NCI-H1436 (cell line): ENCODE data around the gene SEMA6A.

Source experiments
- DNase-seq: peaks from one replicate; lab custom pipeline; 2025; lab: John Stamatoyannopoulos, UW

SEMA6A gene

DNA sequence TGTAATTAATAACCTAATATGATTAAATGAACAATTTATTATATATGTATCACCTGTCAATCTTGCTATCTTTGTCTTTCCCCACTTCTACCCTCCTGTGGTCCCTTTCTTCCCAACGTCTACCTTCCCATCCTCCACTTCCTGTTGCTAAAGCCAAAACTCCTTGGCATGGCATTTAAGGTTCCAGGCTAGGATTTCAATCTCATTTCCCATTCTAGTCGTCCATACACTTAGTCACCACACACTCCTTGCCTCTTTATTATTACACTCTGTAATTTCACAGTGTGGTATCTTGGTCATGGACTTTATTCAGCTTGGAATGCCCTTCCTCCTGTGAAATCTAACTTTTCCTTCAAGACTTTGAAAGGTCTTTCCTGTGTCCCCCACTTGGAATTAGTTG is 115.3 kb downstream of the SEMA6A start:
- DNase-seq = no peak

DNA sequence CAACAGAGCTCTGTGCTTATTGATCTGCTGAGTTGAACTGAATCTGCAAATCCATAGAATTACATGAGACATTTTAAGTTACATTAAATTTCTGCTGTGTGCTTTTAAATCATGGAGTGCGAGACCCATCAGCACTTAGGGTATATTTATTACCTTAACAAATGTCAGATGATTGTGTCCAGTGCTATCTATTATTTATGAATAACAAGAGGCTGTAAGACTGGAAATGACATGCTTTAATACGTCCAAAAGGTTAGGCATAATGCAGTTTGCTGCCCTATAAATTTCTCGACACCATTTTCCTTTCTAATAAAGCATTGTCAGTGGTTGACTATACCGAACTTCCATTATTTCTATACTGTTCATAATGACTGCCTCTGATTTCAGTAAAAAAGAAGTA is 117.6 kb downstream of the SEMA6A start:
- DNase-seq = no peak

DNA sequence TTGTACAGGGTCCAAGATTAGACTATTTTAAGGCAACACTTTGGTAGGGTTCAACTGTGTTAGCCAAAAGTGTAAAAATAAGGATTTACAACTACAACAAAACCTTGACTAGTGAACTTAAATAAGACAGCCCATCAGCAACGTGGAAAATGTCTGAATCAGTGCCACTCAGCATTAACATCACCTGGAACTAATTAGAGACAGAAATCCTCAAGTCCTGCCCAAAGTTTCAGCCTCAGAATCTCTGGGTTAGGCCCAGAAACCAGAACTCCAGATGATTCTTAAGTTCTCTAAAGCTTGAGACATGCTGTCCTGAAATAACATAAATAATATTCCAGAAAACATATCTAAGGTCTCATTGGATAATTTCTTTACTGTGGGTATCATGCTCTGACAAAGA is 118.6 kb downstream of the SEMA6A start:
- no peak for DNase-seq

DNA sequence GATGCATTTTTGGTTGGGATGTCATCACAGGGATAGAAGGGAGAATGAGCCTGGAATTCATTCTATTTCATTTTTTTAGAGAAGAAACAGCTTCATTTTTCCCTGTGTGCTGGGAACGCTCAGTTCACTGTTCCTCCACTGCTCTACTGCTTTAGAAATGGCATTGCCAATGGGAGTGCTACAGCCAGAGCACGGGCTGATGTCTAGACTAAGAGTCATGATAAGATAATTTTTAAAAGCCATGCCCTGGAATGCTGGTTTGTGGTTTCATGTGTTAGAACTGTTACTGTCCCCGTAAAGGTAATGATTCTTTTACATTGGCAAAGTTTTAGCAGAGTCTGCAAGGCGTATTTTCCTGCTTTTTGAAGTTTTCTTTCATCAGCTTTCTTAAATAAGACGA is 119.6 kb downstream of the SEMA6A start:
- DNase-seq = no peak

DNA sequence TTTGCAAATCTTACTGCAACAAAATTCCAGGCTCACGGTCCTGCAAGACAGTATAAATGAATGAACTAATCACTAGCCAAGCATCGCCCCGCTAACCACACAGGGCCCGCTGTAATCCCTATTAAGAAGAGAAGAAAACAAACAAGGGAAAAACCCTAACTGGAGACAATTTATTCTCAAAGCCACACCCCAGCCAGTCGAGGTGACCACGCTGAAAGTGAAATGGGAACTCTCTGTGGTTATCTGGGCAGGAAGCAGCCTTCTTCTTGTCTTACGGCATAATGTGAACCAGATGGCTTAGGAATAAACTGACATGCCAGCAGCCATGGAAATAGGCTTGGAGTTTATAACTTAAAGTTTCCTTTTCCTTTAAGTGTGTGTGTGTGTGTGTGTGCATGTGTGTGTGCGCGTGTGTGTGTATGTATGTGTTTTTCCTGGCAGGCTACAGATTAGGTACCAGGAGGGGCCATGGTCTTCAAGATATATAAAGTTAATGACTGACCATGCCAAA is 120.2 kb downstream of the SEMA6A start:
- DNase-seq = no peak

DNA sequence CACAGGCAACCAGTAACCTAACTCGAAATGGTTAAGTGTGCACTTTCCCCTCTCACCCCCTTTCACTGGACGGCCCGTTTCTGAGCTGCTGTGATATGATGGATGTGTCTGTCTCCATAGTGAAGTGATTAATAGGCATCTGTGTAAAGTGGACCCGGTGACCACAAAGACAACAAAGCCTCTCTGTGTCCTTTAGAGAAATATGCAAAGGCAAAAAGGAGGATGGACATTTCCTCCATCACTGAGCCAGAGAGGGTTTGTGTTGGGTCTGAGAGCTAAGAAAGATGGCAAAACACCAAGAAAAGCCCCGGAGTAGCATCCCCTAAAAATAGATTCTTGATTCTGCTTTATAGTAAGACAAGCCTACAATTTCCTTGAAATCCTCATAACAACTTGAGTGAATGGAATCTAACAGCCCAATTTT is 120.6 kb downstream of the SEMA6A start:
- no peak for DNase-seq

DNA sequence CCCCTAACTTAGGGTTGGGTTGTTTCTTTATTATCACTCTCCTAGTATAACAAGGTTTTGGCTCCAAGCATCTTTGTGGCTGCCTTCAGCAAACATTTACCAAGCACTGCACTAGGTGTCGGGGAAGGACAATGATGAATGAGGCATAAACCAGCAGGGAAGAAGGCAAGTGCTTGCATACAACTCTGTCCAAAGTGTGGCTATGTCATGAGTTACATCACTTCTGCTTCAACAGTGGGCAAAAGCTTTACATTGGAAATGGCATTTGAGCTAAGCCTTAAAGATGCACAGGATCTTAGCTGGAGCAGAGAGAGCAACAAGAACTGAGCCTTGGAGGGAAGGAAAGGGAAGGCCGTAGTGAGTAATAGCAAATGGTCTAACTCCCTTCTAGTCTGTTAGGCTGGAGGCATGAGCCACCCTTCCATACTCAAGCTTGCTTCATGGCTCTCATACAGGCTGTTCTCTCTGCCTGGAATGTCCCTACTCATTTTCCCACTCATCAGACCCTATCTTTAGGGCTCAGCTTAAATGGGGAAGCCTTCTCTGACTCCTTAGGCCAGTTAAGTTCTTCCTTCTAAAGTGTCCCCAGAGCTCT is 121.8 kb downstream of the SEMA6A start:
- DNase-seq = no peak

DNA sequence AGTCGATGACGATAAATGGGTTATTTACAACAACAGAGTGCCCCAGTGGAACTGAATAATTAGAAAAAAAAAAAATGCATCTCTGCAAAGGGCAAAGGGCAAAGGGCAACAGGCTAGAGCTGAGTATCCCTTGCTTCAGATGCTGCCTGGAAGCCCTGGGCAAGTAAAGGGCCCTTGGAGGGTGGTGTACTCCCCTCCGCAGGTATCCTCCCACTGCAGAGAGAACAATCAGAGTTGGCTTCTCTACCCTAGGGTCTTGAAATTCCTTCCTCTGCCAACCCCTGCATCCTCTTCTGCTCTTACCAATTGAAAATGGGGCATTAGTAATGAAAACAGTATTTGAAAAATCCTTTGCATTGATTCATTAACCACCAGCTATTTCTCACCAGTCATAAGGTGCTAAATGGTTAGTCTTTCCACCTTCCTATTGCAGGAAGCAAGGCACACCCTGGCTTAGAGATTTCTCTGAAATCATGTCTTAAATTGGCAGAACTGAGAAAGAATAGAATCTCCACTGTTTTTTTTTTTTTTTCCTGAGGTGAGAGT is 122.6 kb downstream of the SEMA6A start:
- DNase-seq = no peak

DNA sequence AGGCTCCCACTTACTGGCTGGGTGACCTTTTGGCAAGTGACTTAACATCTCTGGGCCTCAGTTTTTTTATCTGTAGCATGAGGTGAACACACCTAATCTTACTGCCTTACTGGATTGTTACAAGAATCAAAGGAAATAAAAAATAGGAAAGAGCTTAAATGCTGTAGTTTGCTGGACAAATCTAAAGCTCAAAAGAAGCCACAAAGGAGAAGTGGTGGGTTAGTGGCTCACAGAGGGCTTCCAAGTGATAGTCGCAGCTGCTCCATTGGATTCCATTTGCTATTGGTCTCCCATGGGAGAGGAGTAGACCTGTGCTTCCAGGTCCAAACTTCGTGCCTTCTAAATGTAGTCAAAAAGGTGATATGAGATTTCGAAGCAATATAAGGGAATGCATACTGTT is 123.6 kb downstream of the SEMA6A start:
- DNase-seq = no peak

DNA sequence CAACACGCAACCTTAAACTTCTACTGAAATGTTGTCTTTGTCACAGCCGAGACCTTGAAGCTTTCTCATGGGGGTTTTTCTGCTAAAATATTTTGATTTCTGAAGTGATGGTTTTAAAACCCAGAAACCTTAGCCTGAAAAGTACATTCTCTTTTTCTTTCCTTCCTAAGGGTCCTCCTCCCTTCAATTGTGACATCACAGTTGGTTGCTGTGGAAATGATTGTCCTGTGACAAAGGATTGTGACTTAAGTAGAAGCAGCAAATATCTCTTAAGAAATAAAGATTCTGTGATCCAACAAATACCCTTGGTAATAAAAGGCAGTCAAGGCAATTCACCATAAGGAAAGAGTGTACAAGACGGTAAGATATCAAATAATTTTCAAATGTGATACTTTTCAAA is 125.2 kb downstream of the SEMA6A start:
- no peak for DNase-seq

DNA sequence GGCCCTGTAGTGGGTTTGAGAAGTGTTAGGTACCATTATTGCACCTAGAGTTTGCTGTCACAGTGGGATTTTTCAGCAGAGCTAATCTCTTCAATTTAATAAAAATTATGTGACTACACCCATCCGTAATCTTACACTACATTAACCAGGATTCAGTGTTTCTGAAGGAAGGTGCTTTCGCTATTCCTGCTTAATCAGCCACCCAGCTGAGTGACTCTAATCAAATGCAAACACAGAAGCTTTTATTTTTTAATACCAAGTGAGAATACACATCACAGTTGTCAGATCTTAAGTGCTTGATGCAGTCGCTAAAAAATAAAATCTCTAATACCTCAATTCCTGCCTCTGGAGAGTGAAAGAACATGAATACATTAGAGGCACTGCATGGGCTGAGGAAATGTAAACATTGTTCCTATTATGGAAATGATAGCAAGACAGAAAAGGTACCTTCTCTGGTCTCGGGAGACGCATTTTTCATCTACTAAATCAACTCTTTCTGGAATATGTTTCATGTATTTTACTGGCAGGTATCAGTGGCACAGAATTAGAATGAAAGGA is 125.7 kb downstream of the SEMA6A start:
- no peak for DNase-seq

DNA sequence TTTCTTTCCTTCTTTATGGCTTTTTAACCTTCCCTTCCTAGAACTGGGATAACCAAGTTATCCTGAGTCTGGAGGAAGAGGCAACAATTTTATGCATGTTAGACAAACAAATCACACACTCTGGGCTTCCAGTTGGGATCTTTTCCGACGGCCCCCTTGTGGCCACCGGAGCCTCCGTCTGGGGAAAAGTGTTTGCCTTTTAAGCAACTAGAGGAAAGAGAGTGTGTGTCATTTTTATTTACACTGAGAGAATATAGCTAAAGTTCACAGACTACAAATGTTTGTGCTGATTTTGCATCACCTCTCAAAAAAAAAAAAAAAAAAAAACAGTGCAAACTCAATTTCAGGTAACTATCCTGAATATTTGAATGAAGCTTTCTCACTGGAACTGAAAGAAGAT is 126.2 kb downstream of the SEMA6A start:
- DNase-seq = no peak

DNA sequence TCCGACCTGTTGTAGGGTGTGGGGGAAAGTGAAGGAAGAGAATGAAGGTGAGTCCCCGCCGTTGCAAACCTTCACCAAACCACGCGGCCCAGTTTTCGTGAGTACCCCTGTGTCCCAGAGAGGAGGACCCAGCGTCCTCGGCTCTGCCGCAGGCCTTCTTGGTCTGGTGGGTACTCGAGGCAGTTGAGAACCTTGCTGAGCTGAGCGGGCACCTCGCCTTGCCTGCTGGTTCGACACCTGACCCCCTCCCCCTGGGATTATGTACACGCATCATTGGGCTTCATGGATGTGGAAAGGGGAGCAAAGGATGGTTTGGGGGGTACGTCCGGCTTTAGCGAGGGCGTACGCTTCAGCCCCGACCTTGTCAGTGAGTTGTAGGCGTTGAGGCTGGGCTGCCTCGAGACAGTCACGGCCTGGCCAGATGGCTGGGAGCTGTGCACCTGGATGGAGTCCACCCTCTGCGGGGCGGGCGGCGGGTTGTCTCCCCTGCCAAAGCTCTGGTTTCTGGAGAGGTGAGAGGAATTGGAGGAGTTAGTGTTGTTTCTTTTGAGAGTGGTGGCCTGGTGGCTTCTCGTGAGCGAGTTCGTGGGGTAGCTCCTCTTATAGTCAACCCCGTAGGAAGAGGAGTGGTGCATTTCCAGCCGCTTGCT is 128.1 kb downstream of the SEMA6A start:
- no peak for DNase-seq

DNA sequence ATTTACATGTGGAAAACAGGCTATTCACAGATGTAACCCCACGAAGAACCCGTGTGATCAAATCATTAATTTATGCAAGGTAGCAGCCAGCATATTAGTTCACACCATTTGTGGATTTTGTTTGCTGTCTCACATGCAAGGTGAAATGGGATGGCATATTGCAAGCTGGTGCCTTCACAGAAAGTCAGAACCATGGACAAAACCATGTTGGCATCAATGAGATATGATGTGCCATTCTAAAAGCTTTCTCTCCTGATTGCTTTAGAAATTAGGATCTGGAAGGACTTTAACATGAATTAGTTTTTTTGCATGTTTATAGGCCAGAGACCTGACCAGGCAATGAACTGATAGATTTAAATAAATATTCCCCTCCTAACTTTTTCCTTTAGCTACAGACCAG is 129.3 kb downstream of the SEMA6A start:
- no peak for DNase-seq

DNA sequence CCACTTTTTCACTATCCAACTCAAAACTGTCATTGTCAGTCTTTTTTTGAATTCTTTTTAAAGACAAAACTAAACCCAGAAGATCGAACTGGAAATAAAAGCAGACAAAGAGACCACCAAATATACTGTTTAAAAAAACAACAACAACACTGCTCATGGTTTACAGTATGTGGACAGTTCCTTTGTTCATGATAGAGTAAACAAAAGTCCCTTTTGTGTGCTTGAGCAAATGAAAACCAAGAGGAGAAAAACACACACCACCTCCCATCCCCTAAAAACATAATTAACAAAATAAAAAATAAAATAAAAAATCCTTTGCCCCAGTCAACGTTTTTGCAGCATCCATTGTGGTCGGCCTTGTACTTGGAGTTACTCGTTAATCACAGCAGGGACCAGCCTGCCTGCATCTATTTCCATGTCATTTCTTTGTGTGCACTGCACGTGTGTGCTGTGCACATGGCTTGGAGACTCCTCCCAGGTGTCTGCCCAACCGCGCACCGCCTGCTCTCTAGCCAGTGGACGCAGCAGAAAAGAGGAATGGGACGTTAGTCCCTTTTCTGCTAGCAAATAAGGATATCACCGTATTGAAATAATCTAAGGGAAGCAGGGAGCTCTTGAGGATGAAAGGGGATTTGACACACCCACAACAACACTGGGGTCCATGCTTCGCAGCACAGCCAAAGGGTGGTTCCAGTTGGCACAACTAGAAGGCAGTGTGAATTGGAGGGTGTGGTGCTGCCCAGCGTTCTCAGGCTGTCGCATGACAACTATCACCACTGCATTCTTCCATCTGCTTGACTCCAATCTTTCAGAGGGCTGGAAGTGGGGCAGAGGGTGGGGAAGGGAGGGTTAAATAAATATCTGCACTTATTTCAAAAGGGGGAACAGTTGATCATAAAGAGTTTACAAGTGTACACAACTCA is 130.0 kb downstream of the SEMA6A start:
- DNase-seq = no peak

DNA sequence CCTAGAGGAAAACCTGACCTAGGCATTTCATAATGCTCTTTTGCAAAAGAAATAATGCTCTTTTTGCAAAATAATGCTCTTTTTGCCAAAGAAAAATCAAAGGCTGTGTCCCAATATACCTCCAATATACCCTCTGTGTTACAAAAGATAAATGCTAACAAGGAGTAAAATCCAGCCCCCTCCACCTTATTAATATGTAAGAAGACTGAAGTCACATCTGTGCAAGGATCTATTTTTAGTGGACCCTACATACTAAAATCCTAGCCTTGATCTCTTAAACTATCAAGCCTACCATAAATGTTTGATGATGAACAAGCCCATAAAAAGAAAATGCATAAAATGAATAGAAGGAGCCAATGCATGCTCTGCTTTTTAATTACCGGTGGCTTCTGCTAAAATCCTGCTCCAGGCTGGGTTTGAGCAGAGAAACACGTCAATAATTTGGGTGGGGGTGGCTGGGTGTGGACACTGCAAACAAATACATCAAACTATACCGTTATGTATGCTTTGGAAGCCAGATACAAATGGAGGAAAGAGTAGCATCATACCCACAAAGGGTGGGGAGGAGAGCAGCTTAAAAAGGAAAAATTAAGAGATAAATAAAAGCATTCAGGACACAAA is 131.6 kb downstream of the SEMA6A start:
- no peak for DNase-seq

DNA sequence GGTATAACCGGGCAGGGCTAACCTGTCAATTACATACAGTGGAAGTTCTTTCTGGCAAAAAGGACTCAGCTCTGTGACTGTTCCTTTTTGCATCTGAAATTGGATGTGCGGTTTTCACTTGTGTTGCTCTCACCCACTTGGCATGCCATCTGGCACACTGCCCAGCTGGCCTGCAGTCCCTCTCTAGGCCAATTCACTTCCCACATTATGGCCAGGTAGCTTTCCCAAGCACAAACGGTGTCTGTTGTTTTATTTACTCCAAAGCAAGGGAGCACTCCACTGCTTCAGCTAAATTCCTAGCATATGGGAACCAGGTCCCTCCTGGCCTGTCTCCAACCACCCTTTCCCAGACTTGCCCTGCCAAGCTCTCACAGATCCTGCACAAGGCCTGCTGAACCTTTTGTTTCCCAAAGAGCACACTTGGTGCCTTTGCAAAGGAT is 132.5 kb downstream of the SEMA6A start:
- no peak for DNase-seq

DNA sequence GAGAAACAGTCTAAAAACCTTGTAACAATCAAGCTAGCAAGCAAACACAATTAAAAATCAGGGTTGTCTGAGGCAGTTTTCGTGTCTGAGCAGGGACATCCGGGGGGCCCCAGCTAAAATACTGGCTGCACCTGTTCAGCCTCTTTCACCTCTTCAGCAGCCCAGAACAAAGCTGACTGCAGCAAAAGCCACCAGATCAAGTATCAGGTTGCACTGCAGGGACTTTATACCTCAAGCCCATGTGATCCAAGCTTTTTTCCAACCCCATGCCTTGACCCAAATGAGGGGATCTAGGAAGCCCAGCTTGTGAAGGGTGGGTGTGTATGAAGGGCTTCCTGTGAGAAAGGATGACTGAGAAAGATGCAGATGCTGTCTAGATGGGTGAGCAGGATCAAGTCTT is 133.4 kb downstream of the SEMA6A start:
- DNase-seq = no peak

DNA sequence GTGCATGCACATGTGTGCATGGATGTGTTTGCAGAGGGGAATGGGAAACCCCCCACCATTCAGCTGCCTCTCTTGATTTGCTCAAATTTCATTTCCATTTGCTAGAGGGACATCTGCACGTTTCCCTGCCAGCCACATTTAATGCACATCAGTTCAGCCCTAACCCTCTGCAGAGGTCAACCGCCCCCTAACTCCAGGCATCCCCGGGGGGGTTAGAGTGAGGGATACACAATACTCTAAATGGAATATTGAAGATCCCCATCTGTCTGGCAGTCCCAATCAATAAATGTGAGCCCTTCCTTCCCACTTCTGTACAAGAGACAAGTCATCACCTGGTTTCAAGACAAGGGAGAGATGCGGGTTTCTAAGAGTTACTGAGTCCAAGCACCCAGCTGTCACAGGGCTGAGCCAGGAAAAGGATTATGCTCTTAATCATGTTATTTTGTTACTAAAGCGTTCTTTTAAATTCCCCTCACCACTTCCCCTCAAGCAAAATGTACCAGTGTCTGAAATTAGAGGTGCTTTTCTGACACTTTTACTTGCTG is 134.1 kb downstream of the SEMA6A start:
- no peak for DNase-seq

DNA sequence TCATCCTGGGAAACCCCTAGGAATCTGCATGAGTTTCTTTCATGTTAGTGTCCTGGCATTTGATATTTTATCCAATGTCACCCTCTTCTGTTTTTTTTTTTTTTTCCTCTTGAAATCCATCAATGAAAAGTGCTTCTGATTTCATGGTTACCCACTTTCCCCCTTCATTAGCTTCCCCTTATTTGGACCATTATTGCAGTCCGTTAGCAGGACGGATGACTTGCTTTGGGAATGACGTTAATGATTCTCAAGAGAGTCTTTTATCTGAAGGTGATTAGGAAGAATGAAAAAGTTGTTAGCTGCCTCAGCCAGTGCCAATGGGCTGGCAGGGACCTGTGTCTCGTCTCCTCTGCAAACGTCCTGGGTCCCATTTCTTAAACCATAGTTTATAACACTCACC is 134.7 kb downstream of the SEMA6A start:
- DNase-seq = no peak

DNA sequence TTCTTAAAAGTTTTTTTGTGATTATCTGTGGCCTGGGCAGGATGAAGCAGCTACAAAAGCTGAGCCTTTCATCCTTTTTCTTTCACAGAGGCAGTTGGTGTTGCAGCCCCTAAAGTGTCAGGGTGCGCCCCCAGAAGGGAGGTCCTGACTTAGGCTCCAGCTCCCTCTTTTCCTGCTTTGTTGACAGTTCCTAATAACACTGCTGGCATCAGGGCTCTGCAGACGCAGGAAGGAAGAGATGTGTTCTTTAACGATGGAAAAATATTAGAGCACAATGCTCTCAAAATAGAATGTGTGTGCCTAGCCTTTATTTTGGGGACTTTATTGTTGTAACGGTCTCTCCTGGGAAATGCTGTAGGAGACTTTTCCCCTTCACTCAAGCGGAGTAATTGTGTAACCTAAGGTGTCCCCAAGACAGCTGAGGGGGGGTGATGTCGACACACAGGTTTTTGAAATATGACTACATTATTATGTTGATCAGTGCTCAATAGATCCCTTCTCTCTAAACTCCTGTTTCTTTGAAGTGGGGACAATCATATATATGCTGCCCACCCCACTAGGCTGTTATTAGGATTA is 135.6 kb downstream of the SEMA6A start:
- no peak for DNase-seq
